ENCODE results near the gene FOXN3. TPM values are rescaled to one million over a fixed set of nuclear protein-coding genes. Genes with fewer than 3 reads are reported as not detected.

The FOXN3 gene
- total and polyA plus RNA-seq, 10 of the 15 experiments (the other 5 are each of a cell fraction or from before 2014, with no cell fraction given): 4.5 to 68.9 (median 29.7) TPM

DNA sequence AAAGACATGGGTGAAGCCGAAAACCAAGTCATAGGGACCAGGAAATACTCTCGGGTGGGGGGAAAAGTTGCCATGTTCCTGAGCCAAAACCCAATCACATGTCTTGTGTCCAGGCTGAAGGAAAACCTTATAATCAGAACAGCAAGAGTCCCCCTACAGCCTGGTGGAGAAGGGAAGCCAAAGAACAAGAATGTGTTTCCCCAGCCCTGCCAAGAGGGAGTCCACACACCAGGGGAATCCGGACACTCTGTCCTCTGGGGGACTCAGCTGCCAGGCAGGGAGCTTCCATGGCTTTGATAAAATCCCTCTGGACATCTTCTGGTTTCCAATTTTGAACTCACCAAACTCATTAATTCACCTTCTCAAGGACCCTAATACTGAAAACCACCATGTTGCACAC lies 273.0 kb downstream of the FOXN3 start:
- SMC1A ChIA-PET (ENCODE audit: uncharacterized antibody, unreplicated experiment): interaction anchor here (2.0 kb wide), 1 partner anchor 10 kb away, joined by 6 read pairs; no protein-coding TSS in a partner anchor
- no peak overlapping the region for H3K9ac ChIP-seq (ENCODE audit: control insufficient read depth, insufficient read depth, low read length)
- POLR2A ChIA-PET: no interaction called here
- H3K4me2 ChIP-seq (ENCODE audit: control insufficient read depth, insufficient read depth): no peak overlapping the region
- H2AFZ ChIP-seq (ENCODE audit: control insufficient read depth, low read depth, low read length): no peak overlapping the region
- H3K4me3 ChIP-seq: no peak overlapping the region
- no peak for TF ChIP-seq YBX1 (IDR thresholded peaks at IDR 0.05)
- TF ChIP-seq, protein P1, sequence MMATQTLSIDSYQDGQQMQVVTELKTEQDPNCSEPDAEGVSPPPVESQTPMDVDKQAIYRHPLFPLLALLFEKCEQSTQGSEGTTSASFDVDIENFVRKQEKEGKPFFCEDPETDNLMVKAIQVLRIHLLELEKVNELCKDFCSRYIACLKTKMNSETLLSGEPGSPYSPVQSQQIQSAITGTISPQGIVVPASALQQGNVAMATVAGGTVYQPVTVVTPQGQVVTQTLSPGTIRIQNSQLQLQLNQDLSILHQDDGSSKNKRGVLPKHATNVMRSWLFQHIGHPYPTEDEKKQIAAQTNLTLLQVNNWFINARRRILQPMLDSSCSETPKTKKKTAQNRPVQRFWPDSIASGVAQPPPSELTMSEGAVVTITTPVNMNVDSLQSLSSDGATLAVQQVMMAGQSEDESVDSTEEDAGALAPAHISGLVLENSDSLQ (IDR thresholded peaks at IDR 0.05): no peak
- TF ChIP-seq CHD4 (IDR thresholded peaks at IDR 0.05): no peak
- no peak for TF ChIP-seq YY1 (IDR thresholded peaks at IDR 0.05; ENCODE audit: low read depth, low read length)
- TF ChIP-seq ZNF384 (IDR thresholded peaks at IDR 0.05; ENCODE audit: borderline replicate concordance, low read depth, low read length): no peak
- TF ChIP-seq, protein P2, sequence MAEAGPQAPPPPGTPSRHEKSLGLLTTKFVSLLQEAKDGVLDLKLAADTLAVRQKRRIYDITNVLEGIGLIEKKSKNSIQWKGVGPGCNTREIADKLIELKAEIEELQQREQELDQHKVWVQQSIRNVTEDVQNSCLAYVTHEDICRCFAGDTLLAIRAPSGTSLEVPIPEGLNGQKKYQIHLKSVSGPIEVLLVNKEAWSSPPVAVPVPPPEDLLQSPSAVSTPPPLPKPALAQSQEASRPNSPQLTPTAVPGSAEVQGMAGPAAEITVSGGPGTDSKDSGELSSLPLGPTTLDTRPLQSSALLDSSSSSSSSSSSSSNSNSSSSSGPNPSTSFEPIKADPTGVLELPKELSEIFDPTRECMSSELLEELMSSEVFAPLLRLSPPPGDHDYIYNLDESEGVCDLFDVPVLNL (IDR thresholded peaks at IDR 0.05; ENCODE audit: low read depth, low read length): no peak
- FAIRE-seq: no peak
- CTCF ChIA-PET: no interaction called here
- 72% methylated on average over 3 of the region's 3 CpGs for WGBS (ENCODE audit: insufficient coverage, insufficient replicate concordance, low lambda C conversion rate, missing lambda C conversion rate)
- in situ Hi-C loops (cut with MboI): no loop called here
- intact Hi-C loops (cut with micrococcal nuclease; ENCODE audit: unreplicated experiment): no loop called here
- H3K4me1 ChIP-seq (ENCODE audit: control insufficient read depth, insufficient read depth, low read length): no peaks in the 10 kb centered on the region
- H3K36me3 ChIP-seq (ENCODE audit: control insufficient read depth in 2 of 2, insufficient read depth in 2 of 2, low read length in 1 of 2): no peaks in the 10 kb centered on the region
- no peaks in the 10 kb centered on the region for H4K20me1 ChIP-seq (ENCODE audit: control insufficient read depth, insufficient read depth)
- H3K27ac ChIP-seq (ENCODE audit: control insufficient read depth, insufficient read depth): no peak overlapping the region
- H3K27me3 ChIP-seq (replicated peaks in 1 of 2; ENCODE audit: control insufficient read depth in 2 of 2, insufficient read depth in 2 of 2, low read length in 1 of 2): no peaks in the 10 kb centered on the region
- ATAC-seq: no peak
- no TSS peak for BruUV-seq (replicated peaks)
- no peaks in the 10 kb centered on the region for H3K79me2 ChIP-seq (ENCODE audit: control insufficient read depth, insufficient read depth, low read length)
- no peaks in the 10 kb centered on the region for H3K9me3 ChIP-seq (replicated peaks; ENCODE audit: control insufficient read depth, insufficient read depth, low read length)
- RAD21 ChIA-PET (ENCODE audit: unreplicated experiment): no interaction called here
- no peak for DNase-seq (ENCODE audit: low read depth, low spot score)

DNA sequence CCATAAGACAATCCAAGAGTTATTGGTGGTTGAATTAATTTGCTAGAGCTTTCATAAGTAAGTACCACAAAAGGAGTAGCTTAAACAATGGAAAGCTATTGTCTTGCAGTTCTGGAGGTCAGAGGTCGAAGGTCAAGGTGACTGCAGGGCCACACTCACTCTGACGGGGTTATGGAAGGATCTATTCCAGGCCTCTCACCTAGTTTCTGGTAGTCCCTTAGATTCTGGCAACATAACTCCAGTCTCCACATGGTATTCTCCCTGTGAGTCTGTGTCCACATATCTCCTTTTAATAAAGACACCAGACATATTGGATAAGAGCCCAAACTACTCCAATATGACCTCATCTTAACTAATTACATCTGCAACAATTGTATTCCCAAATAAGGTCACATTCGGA lies 273.4 kb downstream of the FOXN3 start:
- Histone ChIP-seq H4K20me1 (ENCODE audit: control insufficient read depth, insufficient read depth) (no peaks in the 10 kb centered on the region), H3K4me2 (ENCODE audit: control insufficient read depth, insufficient read depth) (no peak overlapping the region), H3K79me2 (ENCODE audit: control insufficient read depth, insufficient read depth, low read length) (no peaks in the 10 kb centered on the region), H3K4me3 (no peak overlapping the region), H3K9me3 (replicated peaks; ENCODE audit: control insufficient read depth, insufficient read depth, low read length) (no peaks in the 10 kb centered on the region), H2AFZ (ENCODE audit: control insufficient read depth, low read depth, low read length) (no peak overlapping the region), H3K4me1 (ENCODE audit: control insufficient read depth, insufficient read depth, low read length) (no peaks in the 10 kb centered on the region), H3K9ac (ENCODE audit: control insufficient read depth, insufficient read depth, low read length) (no peak overlapping the region), H3K36me3 (ENCODE audit: control insufficient read depth in 2 of 2, insufficient read depth in 2 of 2, low read length in 1 of 2) (no peaks in the 10 kb centered on the region), H3K27me3 (replicated peaks in 1 of 2; ENCODE audit: control insufficient read depth in 2 of 2, insufficient read depth in 2 of 2, low read length in 1 of 2) (no peaks in the 10 kb centered on the region), H3K27ac (ENCODE audit: control insufficient read depth, insufficient read depth) (no peak overlapping the region)
- CTCF ChIA-PET: no interaction called here
- intact Hi-C loops (cut with micrococcal nuclease; ENCODE audit: unreplicated experiment): no loop called here
- DNase-seq (ENCODE audit: low read depth, low spot score) (no peak), ATAC-seq (no peak), FAIRE-seq (no peak)
- RAD21 ChIA-PET (ENCODE audit: unreplicated experiment): no interaction called here
- WGBS (ENCODE audit: insufficient coverage, insufficient replicate concordance, low lambda C conversion rate, missing lambda C conversion rate): 42% methylated on average over 3 of the region's 3 CpGs
- POLR2A ChIA-PET: no interaction called here
- BruUV-seq (replicated peaks): no TSS peak
- in situ Hi-C loops (cut with MboI): no loop called here
- SMC1A ChIA-PET (ENCODE audit: uncharacterized antibody, unreplicated experiment): interaction anchor here (2.0 kb wide), 1 partner anchor 11 kb away, joined by 6 read pairs; no protein-coding TSS in a partner anchor
- TF ChIP-seq SMAD1 (IDR thresholded peaks at IDR 0.05; ENCODE audit: low read depth, partially characterized antibody) (no peak), POLR2AphosphoS5 (IDR thresholded peaks at IDR 0.05; ENCODE audit: low read length) (no peak)
